Measurements from ENCODE around the gene CYBRD1.

DNA sequence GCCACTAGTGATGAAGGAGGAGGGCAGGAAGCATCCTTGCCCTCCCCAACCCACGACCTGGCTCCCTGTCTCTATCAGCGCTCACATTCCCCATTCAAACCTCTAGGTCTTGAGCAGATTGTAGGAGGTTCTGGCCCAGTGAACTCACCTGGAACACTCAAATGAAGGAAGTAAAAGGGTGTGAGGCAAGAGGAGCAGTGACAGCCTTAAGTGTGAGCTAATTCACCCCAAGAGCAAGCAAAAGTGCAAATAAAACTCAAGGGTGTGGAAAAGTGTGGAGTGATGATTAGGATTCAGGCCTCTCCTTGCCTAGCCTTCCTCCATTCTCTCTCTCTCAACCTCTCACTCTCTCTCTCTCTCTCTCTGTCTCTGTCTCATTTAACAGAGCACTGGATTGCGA is 41.0 kb downstream of the CYBRD1 start:
- TF ChIP-seq CTCF (optimal IDR thresholded peaks at IDR 0.05 in 1 of 3, IDR thresholded peaks at IDR 0.05 in 1 of 3, conservative IDR thresholded peaks at IDR 0.05 in 1 of 3; ENCODE audit: extremely low read depth in 1 of 3, insufficient read depth in 2 of 3, low read length in 3 of 3): no peak
- TF ChIP-seq EZH2 (IDR thresholded peaks at IDR 0.05; ENCODE audit: low read length): no peak
